ENCODE results near the gene STAC3. TPM values are rescaled to one million over a fixed set of nuclear protein-coding genes. Genes with fewer than 3 reads are reported as not detected.
A peak's percentile ranks its signal among the peaks of the same experiment; 100 is the strongest.

The STAC3 gene
- total and polyA plus RNA-seq, 10 of the 15 experiments (the other 5 are each of a cell fraction or from before 2014, with no cell fraction given), result 0.49 to 9.9 (median 3.8) TPM

GRCh38 chr12:57280211-57281062 lies 29.4 kb upstream of the STAC3 start (continued):
- TF ChIP-seq, protein P1, sequence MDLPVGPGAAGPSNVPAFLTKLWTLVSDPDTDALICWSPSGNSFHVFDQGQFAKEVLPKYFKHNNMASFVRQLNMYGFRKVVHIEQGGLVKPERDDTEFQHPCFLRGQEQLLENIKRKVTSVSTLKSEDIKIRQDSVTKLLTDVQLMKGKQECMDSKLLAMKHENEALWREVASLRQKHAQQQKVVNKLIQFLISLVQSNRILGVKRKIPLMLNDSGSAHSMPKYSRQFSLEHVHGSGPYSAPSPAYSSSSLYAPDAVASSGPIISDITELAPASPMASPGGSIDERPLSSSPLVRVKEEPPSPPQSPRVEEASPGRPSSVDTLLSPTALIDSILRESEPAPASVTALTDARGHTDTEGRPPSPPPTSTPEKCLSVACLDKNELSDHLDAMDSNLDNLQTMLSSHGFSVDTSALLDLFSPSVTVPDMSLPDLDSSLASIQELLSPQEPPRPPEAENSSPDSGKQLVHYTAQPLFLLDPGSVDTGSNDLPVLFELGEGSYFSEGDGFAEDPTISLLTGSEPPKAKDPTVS (IDR thresholded peaks at IDR 0.05; ENCODE audit: low read depth, low read length), result no peak
- TF ChIP-seq, protein P2, sequence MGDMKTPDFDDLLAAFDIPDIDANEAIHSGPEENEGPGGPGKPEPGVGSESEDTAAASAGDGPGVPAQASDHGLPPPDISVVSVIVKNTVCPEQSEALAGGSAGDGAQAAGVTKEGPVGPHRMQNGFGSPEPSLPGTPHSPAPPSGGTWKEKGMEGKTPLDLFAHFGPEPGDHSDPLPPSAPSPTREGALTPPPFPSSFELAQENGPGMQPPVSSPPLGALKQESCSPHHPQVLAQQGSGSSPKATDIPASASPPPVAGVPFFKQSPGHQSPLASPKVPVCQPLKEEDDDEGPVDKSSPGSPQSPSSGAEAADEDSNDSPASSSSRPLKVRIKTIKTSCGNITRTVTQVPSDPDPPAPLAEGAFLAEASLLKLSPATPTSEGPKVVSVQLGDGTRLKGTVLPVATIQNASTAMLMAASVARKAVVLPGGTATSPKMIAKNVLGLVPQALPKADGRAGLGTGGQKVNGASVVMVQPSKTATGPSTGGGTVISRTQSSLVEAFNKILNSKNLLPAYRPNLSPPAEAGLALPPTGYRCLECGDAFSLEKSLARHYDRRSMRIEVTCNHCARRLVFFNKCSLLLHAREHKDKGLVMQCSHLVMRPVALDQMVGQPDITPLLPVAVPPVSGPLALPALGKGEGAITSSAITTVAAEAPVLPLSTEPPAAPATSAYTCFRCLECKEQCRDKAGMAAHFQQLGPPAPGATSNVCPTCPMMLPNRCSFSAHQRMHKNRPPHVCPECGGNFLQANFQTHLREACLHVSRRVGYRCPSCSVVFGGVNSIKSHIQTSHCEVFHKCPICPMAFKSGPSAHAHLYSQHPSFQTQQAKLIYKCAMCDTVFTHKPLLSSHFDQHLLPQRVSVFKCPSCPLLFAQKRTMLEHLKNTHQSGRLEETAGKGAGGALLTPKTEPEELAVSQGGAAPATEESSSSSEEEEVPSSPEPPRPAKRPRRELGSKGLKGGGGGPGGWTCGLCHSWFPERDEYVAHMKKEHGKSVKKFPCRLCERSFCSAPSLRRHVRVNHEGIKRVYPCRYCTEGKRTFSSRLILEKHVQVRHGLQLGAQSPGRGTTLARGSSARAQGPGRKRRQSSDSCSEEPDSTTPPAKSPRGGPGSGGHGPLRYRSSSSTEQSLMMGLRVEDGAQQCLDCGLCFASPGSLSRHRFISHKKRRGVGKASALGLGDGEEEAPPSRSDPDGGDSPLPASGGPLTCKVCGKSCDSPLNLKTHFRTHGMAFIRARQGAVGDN (IDR thresholded peaks at IDR 0.05), result peak; percentile 34; the same call in 1 of the 2 replicates
- TF ChIP-seq CHD1 (IDR thresholded peaks at IDR 0.05; ENCODE audit: low read depth, low read length), result no peak
- no peak for TF ChIP-seq FOXK2 (IDR thresholded peaks at IDR 0.05)
- TF ChIP-seq SMARCA5 (IDR thresholded peaks at IDR 0.05), result no peak
- no peak for TF ChIP-seq BRCA1 (IDR thresholded peaks at IDR 0.05; ENCODE audit: low read depth, low read length)
- no peak for TF ChIP-seq STAT1 (conservative IDR thresholded peaks at IDR 0.05)
- TF ChIP-seq, protein P3, sequence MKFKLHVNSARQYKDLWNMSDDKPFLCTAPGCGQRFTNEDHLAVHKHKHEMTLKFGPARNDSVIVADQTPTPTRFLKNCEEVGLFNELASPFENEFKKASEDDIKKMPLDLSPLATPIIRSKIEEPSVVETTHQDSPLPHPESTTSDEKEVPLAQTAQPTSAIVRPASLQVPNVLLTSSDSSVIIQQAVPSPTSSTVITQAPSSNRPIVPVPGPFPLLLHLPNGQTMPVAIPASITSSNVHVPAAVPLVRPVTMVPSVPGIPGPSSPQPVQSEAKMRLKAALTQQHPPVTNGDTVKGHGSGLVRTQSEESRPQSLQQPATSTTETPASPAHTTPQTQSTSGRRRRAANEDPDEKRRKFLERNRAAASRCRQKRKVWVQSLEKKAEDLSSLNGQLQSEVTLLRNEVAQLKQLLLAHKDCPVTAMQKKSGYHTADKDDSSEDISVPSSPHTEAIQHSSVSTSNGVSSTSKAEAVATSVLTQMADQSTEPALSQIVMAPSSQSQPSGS (IDR thresholded peaks at IDR 0.05; ENCODE audit: low read length), result 0 out of 2 replicates have a peak, but pooled peaks have one; percentile 54
- TF ChIP-seq PAX8 (IDR thresholded peaks at IDR 0.05), result no peak
- no peak for TF ChIP-seq MTA2 (IDR thresholded peaks at IDR 0.05; ENCODE audit: low read depth)
- no peak for TF ChIP-seq IRF3 (IDR thresholded peaks at IDR 0.05)
- no peak for TF ChIP-seq FOS (IDR thresholded peaks at IDR 0.05; ENCODE audit: borderline replicate concordance, extremely low read depth, insufficient read length)
- no peak for TF ChIP-seq RELA (IDR thresholded peaks at IDR 0.05; ENCODE audit: borderline replicate concordance, partially characterized antibody)
- no peak for TF ChIP-seq MEF2A (IDR thresholded peaks at IDR 0.05; ENCODE audit: insufficient read depth, low read depth, low read length)
- peak; percentile 74; the same call in 1 of the 2 replicates for TF ChIP-seq NBN (IDR thresholded peaks at IDR 0.05)
- TF ChIP-seq RAD51 (IDR thresholded peaks at IDR 0.05), result peak; percentile 87
- TF ChIP-seq CREM (IDR thresholded peaks at IDR 0.05; ENCODE audit: low read depth), result peak; percentile 81
- TF ChIP-seq NFXL1 (IDR thresholded peaks at IDR 0.05; ENCODE audit: borderline replicate concordance), result no peak
- TF ChIP-seq, protein P4, sequence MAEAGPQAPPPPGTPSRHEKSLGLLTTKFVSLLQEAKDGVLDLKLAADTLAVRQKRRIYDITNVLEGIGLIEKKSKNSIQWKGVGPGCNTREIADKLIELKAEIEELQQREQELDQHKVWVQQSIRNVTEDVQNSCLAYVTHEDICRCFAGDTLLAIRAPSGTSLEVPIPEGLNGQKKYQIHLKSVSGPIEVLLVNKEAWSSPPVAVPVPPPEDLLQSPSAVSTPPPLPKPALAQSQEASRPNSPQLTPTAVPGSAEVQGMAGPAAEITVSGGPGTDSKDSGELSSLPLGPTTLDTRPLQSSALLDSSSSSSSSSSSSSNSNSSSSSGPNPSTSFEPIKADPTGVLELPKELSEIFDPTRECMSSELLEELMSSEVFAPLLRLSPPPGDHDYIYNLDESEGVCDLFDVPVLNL (IDR thresholded peaks at IDR 0.05; ENCODE audit: low read depth, low read length), result no peak

Measured in GM12878 (cell line).